Activated CD8-positive, alpha-beta T cell treated with anti-CD3 and anti-CD28 coated beads for 36 hours (primary cell): ENCODE data around the gene SPACA4. TPM values are rescaled to one million over a fixed set of nuclear protein-coding genes. Genes with fewer than 3 reads are reported as not detected.

ENCODE experiments used
- ATAC-seq: fragments of 200-7000 bp; cut with Tn5 transposase; one replicate; pipeline ENCODE4 v1.10.0; 2021; ENCODE audit warnings: mild to moderate bottlenecking, moderate library complexity
- CTCF ChIA-PET: fragments of 350-600 bp; sonication (Branson Sonifier 250); formaldehyde crosslinking; loops from one replicate; lab custom pipeline; 2021; ENCODE audit warnings: antibody characterized with exemption; lab: Charles Lee
- POLR2A ChIA-PET: fragments of 350-600 bp; sonication (Branson Sonifier 250); formaldehyde crosslinking; loops from one replicate; lab custom pipeline; 2021; ENCODE audit warnings: antibody characterized with exemption; lab: Charles Lee
- DNase-seq: peaks from one replicate; pipeline ENCODE4 v3.0.0-alpha.2; 2020
- H3K27ac Mint-ChIP-seq: one replicate; pipeline ENCODE4 v1.8.0; 2021; ENCODE audit warnings: mild to moderate bottlenecking, mixed read lengths
- H3K27me3 Mint-ChIP-seq: one replicate; pipeline ENCODE4 v1.8.0; 2021; ENCODE audit warnings: mixed read lengths
- H3K36me3 Mint-ChIP-seq: one replicate; pipeline ENCODE4 v1.8.0; 2021; ENCODE audit warnings: low read depth, mixed read lengths
- H3K4me1 Mint-ChIP-seq: one replicate; pipeline ENCODE4 v1.8.0; 2021; ENCODE audit warnings: low read depth, mixed read lengths
- H3K4me3 Mint-ChIP-seq: one replicate; pipeline ENCODE4 v1.8.0; 2021; ENCODE audit warnings: mild to moderate bottlenecking, moderate library complexity, mixed read lengths
- H3K9me3 Mint-ChIP-seq: one replicate; pipeline ENCODE4 v1.8.0; 2021; ENCODE audit warnings: mixed read lengths
- CTCF ChIP-seq: fragments of 200-600 bp; IDR thresholded peaks from one replicate; pipeline ENCODE4 v1.8.0; 2022; ENCODE audit warnings: antibody characterized with exemption, mild to moderate bottlenecking
- intact Hi-C: fragments of 100-400 bp; cut with micrococcal nuclease; formaldehyde crosslinking; loops from one replicate; pipeline ENCODE4 v1.10.0; 2022
- total RNA-seq, 2 experiments: library from RNA; stranded (reverse); gene quantifications; one replicate each; pipeline ENCODE4 v1.2.3, GENCODE V29; 2021

The SPACA4 gene
- total RNA-seq, 2 experiments from 2014 or later = not detected

DNA sequence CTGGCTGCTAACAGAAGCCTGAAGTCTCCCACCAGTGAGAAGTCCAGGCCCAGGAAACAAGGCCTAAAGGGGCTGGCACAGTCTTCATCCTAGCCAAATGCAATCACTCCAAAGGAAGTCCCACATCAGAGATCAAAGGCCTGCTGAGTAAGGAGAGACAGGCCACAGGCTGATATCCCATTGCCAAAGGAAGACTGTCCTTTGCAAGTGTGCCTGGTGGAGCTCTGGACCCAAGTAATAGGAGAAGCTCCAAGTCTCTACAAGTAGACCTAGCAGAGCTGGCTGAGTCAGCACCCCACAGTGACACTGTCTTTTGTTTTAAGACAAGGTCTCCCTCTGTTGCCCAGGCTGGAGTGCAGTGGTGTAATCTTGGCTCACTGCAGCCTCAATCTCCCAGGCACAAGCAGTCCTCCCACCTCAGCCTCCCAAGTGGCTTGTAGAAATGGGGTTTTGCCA, 26.2 kb downstream of the SPACA4 start:
- intact Hi-C loops = loop anchor here (10.0 kb wide), 1 partner anchor 242 kb away; the partner anchor contains the start of gene PPP1R15A
- Mint-ChIP-seq H3K36me3 (peaks cover 2% of the 10 kb centered on the region), H3K4me3 (no peak overlapping the region), H3K4me1 (peaks cover 38% of the 10 kb centered on the region), H3K27ac (peak overlapping the region; percentile 28), H3K9me3 (no peaks in the 10 kb centered on the region), H3K27me3 (no peaks in the 10 kb centered on the region)
- ATAC-seq (no peak), DNase-seq (peak; percentile 45)
- ChIA-PET POLR2A (interaction anchor here (0.6 to 9.6 kb wide), 3 partner anchors 12 to 340 kb away, joined by 4 to 154 read pairs (median 8); partner anchors contain the start of genes FAM83E, RPL18 and SPHK2), CTCF (interaction anchor here (0.8 to 0.9 kb wide), 2 partner anchors 13 to 24 kb away, joined by 3 read pairs; partner anchors contain the start of gene CA11)
- no peak for TF ChIP-seq CTCF

GRCh38 chr19:48633148-48634035, 26.9 kb downstream of the SPACA4 start:
- POLR2A ChIA-PET = interaction anchor here (0.6 to 9.6 kb wide), 5 partner anchors 11 to 339 kb away, joined by 3 to 154 read pairs (median 4); partner anchors contain the start of genes CA11, FAM83E, RPL18 and SPHK2
- DNase-seq = no peak
- no peak for ATAC-seq
- H3K9me3 Mint-ChIP-seq = no peaks in the 10 kb centered on the region
- no peaks in the 10 kb centered on the region for H3K27me3 Mint-ChIP-seq
- no peak for TF ChIP-seq CTCF
- intact Hi-C loops = loop anchor here (10.0 kb wide), 1 partner anchor 241 kb away; the partner anchor contains the start of gene PPP1R15A
- H3K27ac Mint-ChIP-seq = peak overlapping the region; percentile 94
- H3K4me1 Mint-ChIP-seq = peaks cover 45% of the 10 kb centered on the region
- peak overlapping the region; percentile 77 for H3K4me3 Mint-ChIP-seq
- H3K36me3 Mint-ChIP-seq = peaks cover 4% of the 10 kb centered on the region
- CTCF ChIA-PET = interaction anchor here (0.7 to 1.8 kb wide), 5 partner anchors 10 to 14 kb away, joined by 3 to 11 read pairs (median 4); partner anchors contain the start of genes CA11, RPL18 and SPHK2

DNA sequence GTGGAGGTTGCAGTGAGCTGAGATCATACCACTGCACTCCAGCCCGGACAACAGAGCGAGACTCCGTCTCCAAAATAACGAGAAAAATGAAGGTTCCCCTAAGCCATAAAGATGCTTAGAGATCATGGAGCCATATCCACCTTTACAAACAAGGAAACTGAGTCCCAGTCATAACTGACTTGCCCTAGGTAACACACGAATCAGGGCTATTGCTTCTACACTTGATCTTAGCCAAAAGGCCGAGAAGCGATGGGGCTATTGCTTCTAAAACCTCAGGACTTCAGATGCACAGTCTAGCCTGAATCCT, 27.4 kb downstream of the SPACA4 start:
- intact Hi-C loops = loop anchor here (10.0 kb wide), 1 partner anchor 241 kb away; the partner anchor contains the start of gene PPP1R15A
- Mint-ChIP-seq H3K27ac (peak overlapping the region; percentile 94), H3K4me3 (peak overlapping the region; percentile 77), H3K27me3 (no peaks in the 10 kb centered on the region), H3K4me1 (peaks cover 51% of the 10 kb centered on the region), H3K36me3 (peaks cover 8% of the 10 kb centered on the region), H3K9me3 (no peaks in the 10 kb centered on the region)
- ATAC-seq (no peak), DNase-seq (no peak)
- CTCF ChIA-PET = interaction anchor here (0.7 to 1.8 kb wide), 4 partner anchors 10 to 15 kb away, joined by 3 to 11 read pairs (median 4); partner anchors contain the start of genes CA11, RPL18 and SPHK2
- no peak for TF ChIP-seq CTCF
- POLR2A ChIA-PET = interaction anchor here (0.8 to 9.6 kb wide), 4 partner anchors 10 to 41 kb away, joined by 3 to 154 read pairs (median 6); partner anchors contain the start of genes CA11, FAM83E, RPL18 and SPHK2

DNA sequence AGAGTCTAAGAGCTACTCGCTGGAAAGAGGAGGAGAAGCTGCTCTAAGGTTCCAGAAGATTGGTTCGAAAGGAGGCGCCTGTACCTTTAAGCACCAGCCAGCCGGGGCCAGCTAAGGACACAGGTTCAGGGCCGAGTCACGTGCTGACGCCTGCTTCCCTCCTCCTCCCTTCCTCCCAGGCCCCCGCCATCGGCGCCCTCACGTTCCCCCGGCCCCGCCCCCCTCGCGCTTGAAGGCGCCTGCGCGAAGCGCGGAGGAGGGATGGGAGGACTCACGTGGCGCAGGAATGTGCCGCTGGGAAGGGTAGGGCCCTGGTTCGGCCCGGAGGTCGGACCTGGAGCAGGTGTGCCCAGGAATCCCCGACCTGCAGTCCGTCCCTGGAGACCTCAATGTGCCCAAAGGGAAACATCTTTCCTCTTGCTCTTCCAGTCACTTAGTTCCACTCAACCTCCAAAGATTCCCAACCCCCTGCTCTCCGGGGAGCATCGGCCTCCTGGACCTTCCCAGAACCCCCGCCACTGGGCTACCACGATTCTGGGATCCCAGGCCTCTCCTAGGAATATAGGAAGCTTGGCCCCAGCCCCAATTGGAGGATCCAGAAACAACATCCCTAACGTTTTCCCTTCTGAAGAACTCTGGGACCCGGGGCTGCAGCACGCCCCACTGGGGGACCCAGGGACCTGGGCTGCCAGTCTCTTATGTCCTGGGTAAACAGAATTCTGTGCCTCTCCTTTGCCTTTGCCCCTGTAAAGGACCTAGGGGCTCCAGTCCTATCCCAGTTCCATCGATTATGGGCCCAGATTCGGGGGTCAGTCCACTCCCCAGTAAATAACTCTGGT, 28.1 kb downstream of the SPACA4 start:
- Mint-ChIP-seq H3K36me3 (peaks cover 8% of the 10 kb centered on the region), H3K4me1 (peaks cover 56% of the 10 kb centered on the region), H3K4me3 (peak overlapping the region; percentile 77), H3K9me3 (no peaks in the 10 kb centered on the region), H3K27me3 (no peaks in the 10 kb centered on the region), H3K27ac (peak overlapping the region; percentile 94)
- TF ChIP-seq CTCF = no peak
- intact Hi-C loops = loop anchor here (10.0 kb wide), 1 partner anchor 240 kb away; the partner anchor contains the start of gene PPP1R15A
- ChIA-PET CTCF (interaction anchor here (1.4 to 1.8 kb wide), 3 partner anchors 11 to 12 kb away, joined by 4 to 11 read pairs (median 4); partner anchors contain the start of gene CA11), POLR2A (interaction anchor here (0.8 to 9.6 kb wide), 4 partner anchors 10 to 42 kb away, joined by 3 to 154 read pairs (median 6); partner anchors contain the start of genes CA11, FAM83E, RPL18 and SPHK2)
- ATAC-seq (peak; percentile 28), DNase-seq (peak; percentile 97)
